HG03159 (cell line): ENCODE results near the gene SURF2.

Source experiments
- ATAC-seq: cut with Tn5 transposase; IDR thresholded peaks from one replicate; pipeline ENCODE4 v1.9.1; 2021; ENCODE audit warnings: mild to moderate bottlenecking, moderate library complexity; ENCODE audit not compliant: unreplicated experiment

SURF2 gene

DNA sequence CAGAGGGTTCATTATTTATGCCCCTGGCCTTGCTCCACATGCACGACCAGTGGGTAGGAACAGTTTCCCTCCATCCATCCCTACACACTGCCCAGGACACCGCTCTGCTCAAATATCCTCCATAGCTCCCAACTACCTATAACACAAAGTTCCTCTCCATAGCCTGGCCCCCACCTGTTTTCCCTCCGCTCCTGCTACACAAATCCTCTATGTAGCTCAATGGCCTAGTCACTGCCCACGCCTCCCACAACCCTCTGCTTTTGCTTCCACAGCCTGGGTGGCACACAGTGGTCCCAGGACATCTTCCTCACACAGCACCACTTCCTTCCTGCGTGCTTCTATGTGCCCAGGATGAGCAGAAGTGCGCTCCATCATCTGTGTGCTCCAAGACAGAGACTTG lies 41.0 kb downstream of the SURF2 start:
- ATAC-seq, result no peak

DNA sequence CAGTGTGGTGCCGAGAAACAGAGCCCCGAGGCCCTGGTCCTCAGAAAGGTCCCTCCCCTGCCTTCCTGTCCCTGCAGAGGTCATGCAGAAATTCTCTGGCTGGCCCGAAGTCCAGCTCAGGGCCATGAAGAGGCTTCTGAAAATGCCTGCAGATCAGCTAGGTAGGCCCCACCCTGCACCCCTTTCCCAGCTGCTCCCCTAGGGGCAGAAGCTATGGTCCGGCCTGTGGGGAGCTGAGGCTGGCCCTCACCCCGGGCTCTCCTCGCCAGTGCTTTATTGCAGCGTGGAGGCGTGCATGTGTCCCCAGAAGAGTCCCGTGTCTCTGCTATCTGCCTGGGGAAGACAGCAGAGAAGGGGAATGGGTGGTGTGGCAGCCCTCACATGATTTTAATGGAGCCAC lies 41.5 kb downstream of the SURF2 start:
- no peak for ATAC-seq

DNA sequence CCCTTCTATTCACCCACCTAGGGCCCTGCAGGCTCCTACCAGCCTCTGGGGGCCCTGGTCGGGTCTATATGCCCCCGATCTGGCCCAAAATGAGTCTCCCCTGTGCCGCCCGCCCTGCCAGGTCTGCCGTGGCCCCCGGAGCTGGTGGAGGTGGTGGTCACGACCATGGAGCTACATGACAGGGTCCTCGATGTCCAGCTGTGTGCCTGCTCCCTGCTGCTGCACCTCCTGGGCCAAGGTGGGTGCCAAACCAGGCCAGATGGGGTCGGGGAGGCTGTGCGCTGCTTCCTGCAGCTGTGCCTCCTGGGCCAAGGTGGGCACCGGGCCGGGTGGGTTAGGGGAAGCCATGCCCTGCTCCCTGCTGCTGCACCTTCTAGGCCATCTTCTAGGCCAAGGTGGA lies 43.9 kb downstream of the SURF2 start:
- no peak for ATAC-seq

DNA sequence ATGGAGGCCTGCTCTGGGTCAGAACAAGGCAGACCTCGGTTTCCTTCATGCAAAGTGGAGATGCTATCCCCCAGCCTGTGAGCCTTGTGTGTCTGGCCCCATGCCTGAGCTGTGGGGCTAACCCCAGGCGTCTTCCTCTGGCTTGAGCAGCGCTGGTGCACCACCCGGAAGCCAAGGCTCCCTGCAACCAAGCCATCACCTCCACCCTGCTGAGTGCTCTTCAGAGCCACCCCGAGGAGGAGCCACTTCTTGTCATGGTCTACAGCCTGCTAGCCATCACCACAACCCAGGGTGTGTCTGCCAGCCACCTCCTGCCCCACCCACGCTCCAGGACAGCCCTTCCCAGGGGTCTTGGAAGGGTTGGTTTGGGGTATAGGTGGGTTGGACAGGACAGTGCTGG lies 45.2 kb downstream of the SURF2 start:
- ATAC-seq, result no peak

DNA sequence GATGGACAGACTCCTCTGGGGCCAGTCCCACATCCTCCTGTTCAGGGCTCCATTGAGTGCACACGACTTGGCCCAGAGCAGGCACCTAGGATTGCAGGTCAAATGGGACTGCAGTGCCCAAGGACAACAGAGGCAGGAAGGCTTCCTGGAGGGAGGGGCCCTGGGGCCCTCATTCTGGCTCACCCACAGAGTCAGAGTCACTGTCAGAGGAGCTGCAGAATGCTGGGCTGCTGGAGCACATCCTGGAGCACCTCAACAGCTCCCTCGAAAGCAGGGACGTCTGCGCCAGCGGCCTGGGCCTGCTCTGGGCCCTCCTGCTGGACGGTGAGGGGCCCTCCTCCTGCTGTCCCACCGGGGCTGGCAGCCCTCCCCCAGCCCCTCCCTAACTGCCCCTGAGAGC lies 46.3 kb downstream of the SURF2 start:
- ATAC-seq, result no peak

DNA sequence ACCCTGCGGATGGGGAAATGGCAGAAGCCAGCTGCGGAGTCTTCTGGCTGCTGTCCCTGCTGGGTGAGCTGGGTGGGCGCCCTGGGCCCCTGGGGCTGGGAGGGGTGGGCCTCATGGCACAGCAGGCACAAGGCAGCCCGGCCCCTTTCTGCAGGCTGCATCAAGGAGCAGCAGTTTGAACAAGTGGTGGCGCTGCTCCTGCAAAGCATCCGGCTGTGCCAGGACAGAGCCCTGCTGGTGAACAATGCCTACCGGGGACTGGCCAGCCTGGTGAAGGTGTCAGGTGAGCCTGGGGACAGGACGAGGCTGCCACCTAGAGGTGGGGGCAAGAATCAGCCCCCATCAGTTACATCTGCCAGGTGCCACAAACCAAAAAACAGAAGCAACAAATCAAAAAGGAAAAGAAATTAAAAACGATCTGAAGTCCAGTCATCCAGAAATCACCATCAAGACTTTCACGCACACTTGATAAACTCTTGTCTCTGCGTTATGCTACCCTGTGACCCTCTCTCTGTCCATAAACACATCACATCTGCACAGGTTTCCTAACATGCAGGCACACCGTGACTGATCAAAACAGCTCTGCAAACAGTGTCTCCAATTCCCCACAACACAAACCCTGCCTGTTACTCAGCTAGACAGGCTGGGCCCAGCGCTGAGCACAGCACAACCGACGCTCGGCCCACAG lies 47.6 kb downstream of the SURF2 start:
- ATAC-seq, result no peak

DNA sequence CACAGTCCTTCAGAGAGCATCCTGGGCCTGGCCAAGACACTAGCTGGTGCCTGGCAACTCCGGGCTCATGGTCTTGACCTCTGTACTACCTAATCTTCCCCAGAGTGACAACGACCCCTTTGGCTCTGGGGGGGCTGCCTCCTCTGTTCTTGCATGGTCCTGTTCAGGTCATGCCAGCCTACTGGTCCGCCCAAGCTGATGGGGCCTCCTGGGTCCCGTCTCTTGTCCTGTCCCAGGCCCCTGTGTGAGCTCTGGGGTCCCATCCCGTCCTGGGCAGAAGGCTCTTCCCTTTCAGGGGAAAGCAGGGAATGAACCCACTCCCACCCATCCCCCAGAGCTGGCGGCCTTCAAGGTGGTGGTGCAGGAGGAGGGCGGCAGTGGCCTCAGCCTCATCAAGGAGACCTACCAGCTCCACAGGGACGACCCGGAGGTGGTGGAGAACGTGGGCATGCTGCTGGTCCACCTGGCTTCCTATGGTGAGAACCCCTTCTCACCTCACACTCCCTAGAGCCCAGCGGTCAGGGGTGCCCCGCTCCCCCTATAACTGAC lies 48.2 kb downstream of the SURF2 start:
- no peak for ATAC-seq

DNA sequence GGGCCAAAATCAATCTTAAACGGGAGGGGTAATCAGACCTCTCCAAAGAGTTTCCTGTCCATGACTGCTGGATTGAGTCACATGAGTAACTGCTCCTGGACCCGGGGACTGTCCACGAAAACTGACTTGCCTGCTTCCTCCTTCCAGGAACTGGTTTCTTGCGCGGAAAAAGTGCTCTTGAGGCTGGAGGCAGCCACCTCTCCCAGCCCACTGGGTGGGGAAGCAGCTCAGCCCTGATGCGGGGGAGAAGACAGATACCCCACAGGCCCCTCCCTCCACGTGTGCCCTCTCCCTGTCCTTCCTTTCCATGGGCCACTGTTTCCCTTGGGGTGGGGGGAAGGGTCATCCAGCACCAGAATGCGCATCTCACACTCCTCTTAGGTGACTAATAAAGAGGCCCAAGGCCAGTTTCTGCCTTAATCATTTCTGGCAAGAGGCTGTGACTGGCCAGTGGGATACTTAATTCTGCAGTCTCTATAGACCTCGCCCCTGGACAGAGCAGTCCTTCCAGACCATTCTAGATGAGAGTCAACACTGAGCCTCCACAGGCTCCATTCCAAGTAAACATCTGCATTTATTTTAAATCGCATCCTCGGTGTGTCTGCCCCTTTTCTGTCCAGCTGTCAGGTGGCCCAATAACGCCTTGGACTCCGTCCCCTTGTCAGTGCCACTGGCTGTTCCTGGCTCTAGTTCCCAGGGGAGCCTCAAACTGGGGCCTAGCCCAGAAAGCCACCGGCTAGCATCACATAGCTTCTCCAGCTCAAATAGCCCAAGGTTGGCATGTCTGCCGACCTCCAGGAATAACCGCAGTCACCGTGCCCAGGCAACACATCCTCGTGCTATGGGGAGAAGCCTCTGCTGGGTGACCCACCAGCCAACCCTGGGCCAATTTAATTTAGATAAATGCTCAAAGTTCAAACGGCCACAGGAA lies 49.4 kb downstream of the SURF2 start:
- ATAC-seq, result no peak

DNA sequence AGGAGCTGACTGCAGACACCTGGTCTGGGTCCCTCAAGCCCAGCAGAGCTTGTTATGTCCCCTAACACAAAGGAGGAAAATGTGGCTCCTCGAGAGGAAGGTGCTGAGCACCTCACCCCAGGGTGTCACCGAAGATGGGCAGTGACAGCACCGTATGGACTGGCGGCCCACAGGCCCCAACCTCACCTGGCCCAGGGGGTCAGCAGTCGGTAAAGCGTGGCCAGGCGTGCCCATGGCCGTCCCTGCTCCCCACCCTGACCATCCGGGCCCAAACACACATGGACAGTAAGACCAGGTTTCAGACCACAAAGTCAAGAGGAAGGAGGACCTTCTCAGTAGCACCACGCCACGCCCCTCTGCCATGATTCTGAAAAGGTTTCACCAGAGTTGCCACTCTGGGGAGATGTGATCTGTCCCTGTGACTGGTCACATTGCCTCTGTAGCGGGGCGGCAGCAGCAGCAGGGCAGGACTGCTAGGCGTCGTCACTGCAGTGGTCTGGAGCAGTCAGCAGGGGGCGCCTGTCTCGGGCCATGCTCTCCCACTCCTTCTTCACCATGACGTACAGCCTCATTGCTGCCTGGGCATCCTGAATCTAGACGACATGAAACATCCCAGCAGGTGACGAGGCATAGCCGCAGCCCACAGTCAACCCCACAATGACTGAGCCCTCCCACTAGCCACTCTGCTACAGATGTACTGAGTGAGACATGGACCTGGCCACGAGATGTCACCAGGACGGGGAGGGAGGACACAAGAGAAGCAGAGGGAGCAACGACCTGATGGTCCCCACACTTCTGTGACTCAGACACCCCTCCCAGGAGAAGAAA lies 50.3 kb downstream of the SURF2 start:
- ATAC-seq, result no peak

DNA sequence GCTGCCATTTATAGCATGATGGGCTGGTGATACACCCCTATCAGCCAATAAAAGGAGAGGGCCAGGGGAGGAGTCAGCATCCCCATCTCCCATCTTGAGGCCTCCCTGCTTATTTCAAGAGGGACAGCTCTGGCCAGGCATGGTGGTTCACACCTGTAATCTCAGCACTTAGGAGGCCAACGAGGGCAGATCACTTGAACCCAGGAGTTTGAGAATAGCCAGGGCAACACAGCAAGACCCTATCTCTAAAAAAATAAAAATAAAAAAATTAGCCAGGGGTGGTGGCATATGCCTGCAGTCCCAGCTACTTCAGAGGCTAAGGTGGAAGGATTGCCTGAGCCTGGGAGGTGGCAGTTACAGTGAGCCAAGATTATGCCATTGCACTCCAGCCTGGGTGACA lies 51.7 kb downstream of the SURF2 start:
- ATAC-seq, result no peak
